Measurements from ENCODE around the gene KCNV2.

The KCNV2 gene

GRCh38 chr9:2740616-2741015, 23.3 kb downstream of the KCNV2 start:
- DNase-seq (ENCODE audit: low read depth) = no peak
- H3K4me3 ChIP-seq (ENCODE audit: low read depth, low read length) = no peak overlapping the region
- no peak for TF ChIP-seq MAX (IDR thresholded peaks at IDR 0.05; ENCODE audit: low read depth, low read length)
- TF ChIP-seq POLR2A (IDR thresholded peaks at IDR 0.05; ENCODE audit: extremely low read depth, insufficient read length) = no peak
- TF ChIP-seq MYC (IDR thresholded peaks at IDR 0.05; ENCODE audit: low read depth, low read length) = no peak
- no peak for TF ChIP-seq CTCF (IDR thresholded peaks at IDR 0.05; ENCODE audit: low read depth, low read length)

- DNase-seq (ENCODE audit: low read depth) = no peak
- no peak for TF ChIP-seq MYC (IDR thresholded peaks at IDR 0.05; ENCODE audit: low read depth, low read length)
- no peak for TF ChIP-seq CTCF (IDR thresholded peaks at IDR 0.05; ENCODE audit: low read depth, low read length)
- TF ChIP-seq MAX (IDR thresholded peaks at IDR 0.05; ENCODE audit: low read depth, low read length) = no peak
- TF ChIP-seq POLR2A (IDR thresholded peaks at IDR 0.05; ENCODE audit: extremely low read depth, insufficient read length) = no peak
- no peak overlapping the region for H3K4me3 ChIP-seq (ENCODE audit: low read depth, low read length)
These were observed 24.3 kb downstream of the KCNV2 start for GRCh38 chr9:2741441-2742158.

- H3K4me3 ChIP-seq (ENCODE audit: low read depth, low read length) = no peak overlapping the region
- TF ChIP-seq MAX (IDR thresholded peaks at IDR 0.05; ENCODE audit: low read depth, low read length) (no peak), POLR2A (IDR thresholded peaks at IDR 0.05; ENCODE audit: extremely low read depth, insufficient read length) (no peak)
- DNase-seq (ENCODE audit: low read depth) = no peak
These were observed 24.9 kb downstream of the KCNV2 start for GRCh38 chr9:2742214-2742613.

- DNase-seq (ENCODE audit: low read depth) = no peak
- TF ChIP-seq POLR2A (IDR thresholded peaks at IDR 0.05; ENCODE audit: extremely low read depth, insufficient read length) = no peak
- no peak for TF ChIP-seq CTCF (IDR thresholded peaks at IDR 0.05; ENCODE audit: low read depth, low read length)
- no peak for TF ChIP-seq MAX (IDR thresholded peaks at IDR 0.05; ENCODE audit: low read depth, low read length)
- TF ChIP-seq MYC (IDR thresholded peaks at IDR 0.05; ENCODE audit: low read depth, low read length) = no peak
- no peak overlapping the region for H3K4me3 ChIP-seq (ENCODE audit: low read depth, low read length)
These were observed 26.7 kb downstream of the KCNV2 start for GRCh38 chr9:2743937-2744529.

- no peak overlapping the region for H3K4me3 ChIP-seq (ENCODE audit: low read depth, low read length)
- no peak for DNase-seq (ENCODE audit: low read depth)
These were observed 28.5 kb downstream of the KCNV2 start for GRCh38 chr9:2745560-2746380.

More at GRCh38 chr9:2745560-2746380, 28.5 kb downstream of the KCNV2 start:
- TF ChIP-seq CTCF (IDR thresholded peaks at IDR 0.05; ENCODE audit: low read depth, low read length) = no peak
- no peak for TF ChIP-seq POLR2A (IDR thresholded peaks at IDR 0.05; ENCODE audit: extremely low read depth, insufficient read length)
- no peak for TF ChIP-seq MAX (IDR thresholded peaks at IDR 0.05; ENCODE audit: low read depth, low read length)
- TF ChIP-seq MYC (IDR thresholded peaks at IDR 0.05; ENCODE audit: low read depth, low read length) = no peak
